GF-D8 (cell line): ENCODE results near the gene ZNF839.
"Not testable (repeated sequence)": the region's sequence is repeated elsewhere in the genome, so short reads cannot be mapped to it uniquely, and the experiment has no call there.

ENCODE experiments used
- DNase-seq: peaks from one replicate; lab custom pipeline; 2025; lab: John Stamatoyannopoulos, UW

ZNF839 gene

DNA sequence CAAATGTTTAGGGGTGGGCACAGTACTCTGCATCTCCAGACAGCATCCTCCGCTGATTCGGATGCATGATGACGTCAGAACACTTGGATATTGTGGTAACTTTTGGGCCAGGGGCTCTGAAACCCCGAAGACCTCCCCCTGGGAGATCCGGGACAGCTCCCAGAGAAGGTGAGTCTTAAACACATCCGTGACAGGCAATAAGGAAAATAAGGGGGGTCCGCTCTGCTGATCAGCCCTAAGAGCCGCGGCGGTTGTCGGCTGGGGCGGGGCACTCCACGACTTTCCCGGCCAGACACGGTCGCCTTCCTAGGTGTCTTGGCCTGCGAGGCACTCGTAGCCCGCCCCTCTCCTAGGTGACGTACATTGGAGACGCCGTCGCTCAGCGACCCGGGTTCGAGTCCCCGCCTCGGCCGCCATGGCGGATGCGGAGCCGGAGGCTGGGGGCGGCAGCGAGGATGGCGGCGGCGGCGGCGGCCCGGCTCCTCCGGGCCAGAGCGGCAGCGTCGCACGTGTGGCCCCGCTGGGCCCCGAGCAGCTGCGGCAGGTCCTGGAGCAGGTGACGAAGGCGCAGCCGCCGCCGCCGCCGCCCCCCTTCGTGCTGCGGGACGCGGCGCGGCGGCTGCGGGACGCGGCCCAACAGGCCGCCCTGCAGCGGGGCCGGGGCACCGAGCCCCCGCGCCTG is at the start of gene ZNF839:
ZNF839 (plus strand) TSS at position 396 of the 682 bp plus-strand sequence; CDS start at position 416, 20 bp downstream.
- peak; percentile 47 for DNase-seq

DNA sequence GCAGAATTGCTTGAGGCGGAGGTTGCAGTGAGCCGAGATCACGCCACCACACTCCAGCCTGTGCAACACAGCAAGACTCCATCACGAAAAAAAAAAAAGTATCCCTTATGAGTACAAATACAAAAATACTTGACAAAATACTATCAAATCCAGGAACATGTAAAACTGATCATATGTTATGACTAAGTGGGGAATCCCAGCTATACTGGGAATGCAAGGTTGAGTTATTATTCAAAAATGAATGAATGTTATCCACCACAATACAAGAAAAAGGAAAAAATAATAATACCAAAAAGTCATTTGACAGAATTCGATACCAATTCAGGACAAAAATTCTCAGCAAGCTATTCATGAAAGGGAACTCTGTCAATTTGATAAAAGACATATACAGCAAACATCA is 47.2 kb upstream of the ZNF839 start:
- no peak for DNase-seq

DNA sequence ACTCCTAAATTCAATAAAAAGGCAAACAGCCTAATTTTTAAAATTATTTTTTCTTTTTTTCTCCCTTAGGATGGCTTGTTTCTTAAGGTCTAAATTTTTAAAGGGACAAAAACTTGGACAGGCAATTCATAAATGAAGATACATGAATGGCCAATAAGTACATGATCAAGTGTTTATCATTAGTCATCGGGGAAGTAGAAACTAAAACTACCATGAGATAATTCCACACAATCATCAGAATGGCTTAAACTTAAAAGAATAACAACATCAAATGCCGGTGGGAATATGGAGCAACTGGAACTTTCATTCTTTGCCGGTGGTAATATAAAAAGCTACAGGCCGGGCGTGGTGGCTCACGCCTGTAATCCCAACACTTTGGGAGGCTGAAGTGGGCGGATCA is 43.7 kb upstream of the ZNF839 start:
- no peak for DNase-seq

- DNase-seq = no peak
Observed at GRCh38 chr14:102277874-102278630, 41.5 kb upstream of the ZNF839 start.

- no peak for DNase-seq
Observed at GRCh38 chr14:102278631-102278935, 41.0 kb upstream of the ZNF839 start.

GRCh38 chr14:102279282-102279681 is 40.3 kb upstream of the ZNF839 start:
- DNase-seq = no peak

DNA sequence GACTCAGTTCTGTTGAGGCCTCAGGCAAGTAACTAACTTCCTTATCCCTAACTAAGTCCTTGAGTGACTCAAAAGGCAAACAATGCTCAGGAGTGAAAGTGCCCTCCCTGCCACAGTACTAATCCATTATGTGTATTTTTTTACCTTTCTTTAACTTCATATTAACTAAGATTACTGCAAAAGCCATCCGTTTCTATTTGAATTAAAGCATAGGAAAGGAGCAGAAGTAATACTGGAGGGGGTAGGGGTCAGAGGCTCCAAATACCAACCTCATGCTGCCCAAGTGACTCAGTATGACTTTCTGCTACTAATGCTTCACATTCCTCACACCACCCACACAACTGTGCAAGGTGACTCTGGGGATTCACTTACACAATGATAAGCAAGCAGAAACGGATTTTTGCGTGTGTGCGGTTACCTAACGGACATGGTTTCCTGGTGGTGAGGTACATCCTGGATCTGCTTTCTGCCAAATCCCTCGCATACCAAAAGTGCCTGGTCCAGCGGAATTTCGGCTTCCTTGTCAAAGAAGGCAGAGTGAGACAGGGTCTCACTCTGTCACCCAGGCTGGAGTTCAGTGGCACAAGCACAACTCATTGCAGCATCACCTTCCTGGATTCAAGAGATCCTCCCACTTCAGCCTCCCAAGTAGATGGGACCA is 39.7 kb upstream of the ZNF839 start:
- no peak for DNase-seq

DNA sequence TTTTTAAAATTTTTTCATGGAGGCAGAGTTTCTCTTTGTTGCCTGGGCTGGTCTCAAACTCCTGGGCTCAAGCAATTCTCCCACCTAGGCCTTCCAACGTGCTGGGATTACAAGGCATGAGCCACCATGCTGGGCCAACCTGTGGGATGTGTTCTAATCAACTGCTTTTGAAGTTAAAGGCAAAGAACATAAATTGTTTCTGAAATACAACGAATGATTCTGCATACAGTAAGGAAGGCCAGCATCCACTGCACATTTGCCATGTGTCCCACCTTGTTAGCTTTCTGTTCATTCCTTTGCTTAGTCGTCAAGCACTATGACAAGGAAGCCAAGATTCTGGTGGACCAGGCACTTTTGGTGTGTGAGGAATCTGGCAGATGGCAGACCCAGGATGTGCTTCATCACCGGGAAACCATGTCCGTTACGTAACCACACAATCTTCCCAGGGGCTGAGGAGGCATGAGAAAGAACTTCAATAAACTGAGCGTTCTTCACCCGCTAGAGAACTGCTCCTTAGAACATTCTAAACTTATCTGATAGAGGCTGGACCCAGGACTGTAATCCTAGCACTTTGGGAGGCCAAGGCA is 39.1 kb upstream of the ZNF839 start:
- no peak for DNase-seq

DNA sequence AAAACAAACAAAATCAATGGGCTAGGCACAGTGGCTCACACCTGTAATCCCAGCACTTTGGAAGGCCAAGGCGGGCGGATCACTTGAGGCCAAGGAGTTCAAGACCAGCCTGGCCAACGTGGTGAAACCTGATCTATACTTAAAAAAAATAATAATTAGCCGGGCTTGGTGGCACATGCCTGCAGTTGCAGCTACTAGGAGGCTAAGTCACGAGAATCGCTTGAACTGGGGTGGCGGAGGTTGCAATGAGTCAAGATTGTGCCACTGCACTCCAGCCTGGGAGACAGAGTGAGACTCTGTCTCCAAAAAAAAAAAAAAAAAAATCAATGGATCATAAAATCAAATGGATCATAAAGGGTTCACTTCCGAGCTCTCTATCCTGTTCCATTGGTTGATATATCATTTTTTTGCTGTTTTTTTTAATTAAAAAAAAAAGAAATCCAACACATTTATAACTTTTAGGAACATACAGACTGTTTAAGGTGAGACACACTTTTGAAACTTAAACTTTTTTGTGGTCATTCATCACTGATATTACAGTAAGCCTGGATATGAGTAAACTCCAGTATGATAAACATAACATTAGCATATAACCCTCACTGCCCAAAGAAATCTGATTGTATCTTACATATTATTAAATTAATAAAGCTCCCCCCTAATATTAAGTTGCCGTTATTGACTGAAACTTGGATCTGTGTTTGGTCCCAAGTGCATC is 36.6 kb upstream of the ZNF839 start:
- DNase-seq = no peak

GRCh38 chr14:102283631-102284129 is 35.9 kb upstream of the ZNF839 start:
- no peak for DNase-seq

DNA sequence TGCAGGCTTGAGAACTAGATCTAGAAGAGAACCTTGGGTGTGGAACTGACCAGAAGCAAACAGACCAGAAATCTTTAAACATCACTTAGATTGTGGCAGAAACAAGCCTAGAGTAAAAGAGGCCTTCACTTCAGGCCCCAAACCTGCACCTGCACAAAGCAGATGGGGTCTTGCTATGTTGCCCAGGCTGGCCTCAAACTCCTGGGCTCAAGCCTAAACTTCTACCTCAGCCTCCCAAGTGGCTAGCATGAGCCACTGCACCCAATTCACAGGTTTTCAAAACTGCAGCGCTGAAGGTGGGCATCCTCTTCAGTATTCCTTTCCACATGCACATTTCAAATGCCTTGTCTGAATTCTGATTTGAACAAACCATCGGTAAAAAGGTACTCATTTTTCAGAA is 34.4 kb upstream of the ZNF839 start:
- no peak for DNase-seq

DNA sequence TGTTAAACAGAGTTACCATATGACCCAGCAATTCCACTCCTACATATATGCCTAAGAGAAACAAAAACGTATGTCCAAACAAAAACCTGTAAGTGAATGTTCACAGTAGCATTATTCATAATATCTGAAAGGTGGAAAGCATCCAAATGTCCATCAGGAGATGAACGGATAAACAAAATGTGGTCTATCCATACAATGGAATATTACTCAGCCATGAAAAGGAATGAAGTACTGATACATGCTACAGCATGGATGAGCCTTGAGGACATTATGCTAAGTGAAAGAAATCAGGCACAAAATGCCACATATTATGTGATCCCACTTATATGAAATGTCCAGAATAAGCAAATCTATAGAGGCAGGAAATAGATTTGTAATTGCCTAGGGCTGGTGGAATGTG is 31.4 kb upstream of the ZNF839 start:
- no peak for DNase-seq

DNA sequence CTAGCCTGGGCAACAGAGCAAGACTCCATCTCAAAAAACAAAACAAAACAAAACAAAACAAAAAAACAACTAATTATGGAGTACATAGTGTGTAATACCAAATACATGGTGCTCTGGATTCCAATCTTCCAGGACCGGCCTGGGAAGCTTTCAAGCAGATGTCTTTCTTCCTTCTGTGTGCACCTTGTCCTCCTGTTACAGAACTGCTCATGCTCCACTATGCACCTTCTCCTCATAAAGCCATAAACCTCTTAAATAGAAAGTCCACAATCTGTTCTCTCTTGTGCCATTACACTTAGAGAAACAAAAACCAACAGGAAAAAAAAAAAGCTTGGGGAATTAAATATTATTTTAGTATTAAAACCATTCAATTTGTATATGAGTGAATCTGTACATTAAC is 27.1 kb upstream of the ZNF839 start:
- DNase-seq = no peak

DNA sequence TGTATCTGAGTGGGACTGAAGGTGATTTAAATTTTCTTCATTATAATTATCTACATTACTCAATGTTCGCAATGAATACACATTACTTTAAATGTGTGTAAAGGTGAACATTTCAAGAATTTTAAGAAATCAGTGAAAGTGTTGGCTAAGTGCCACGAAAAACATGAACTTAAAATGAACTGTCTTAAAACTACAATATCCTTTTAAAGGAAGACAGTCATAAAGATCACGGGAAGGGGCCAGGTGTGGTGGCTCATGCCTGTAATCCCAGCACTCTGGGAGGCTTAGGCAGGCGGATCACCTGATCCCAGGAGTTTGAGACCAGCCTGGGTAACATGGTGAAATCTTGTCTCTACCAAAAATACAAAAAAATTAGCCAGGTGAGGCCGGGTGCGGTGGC is 25.8 kb upstream of the ZNF839 start:
- DNase-seq = no peak

DNA sequence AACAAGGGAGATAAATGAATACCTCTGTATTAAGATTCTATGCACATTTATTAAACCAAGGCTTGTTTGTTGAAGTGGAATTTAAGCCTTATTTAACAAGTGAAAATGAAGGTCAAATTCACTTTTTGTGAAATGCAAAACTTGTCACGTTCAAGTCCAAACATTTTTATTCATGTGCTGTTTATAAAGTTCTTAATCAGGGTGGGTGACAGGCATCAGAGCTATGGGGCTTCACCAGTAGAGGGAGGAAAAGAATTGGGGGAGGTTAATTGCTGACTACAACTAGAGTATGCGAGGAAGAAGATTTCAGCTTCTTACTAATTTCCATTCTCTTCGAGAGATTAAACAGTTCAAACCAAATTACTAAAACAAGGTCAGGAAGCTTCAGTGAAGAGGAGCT is 24.3 kb upstream of the ZNF839 start:
- no peak for DNase-seq

DNA sequence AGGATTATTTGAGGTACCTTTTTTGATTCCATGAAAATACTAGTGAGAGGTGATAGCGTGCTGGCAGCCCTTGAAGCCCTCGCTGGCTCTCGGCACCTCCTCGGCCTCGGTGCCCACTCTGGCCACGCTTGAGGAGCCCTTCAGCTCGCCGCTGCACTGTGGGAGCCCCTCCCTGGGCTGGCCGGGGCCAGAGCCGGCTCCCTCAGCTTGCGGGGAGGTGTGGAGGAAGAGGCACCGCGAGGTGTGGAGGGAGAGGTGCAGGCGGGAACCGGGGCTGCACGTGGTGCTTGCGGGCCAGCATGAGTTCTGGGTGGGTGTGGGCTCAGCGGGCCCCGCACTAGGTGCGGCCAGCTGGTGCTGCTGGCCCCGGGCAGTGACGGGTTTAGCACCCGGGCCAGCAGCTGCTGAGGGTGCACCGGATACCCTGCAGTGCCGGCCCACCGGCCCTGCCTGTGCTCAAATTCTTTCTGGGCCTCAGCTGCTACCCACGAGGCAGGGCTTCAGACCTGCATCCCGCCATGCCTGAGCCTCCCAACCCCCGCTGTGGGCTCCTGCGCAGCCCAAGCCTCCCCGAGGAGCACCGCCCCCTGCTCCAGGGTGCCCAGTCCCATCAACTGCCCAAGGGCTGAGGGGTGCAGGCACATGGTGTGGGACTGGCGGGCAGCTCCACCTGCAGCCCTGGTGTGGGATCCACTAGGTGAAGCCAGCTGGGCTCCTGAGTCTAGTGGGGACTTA is 21.9 kb upstream of the ZNF839 start:
- DNase-seq = no peak

DNA sequence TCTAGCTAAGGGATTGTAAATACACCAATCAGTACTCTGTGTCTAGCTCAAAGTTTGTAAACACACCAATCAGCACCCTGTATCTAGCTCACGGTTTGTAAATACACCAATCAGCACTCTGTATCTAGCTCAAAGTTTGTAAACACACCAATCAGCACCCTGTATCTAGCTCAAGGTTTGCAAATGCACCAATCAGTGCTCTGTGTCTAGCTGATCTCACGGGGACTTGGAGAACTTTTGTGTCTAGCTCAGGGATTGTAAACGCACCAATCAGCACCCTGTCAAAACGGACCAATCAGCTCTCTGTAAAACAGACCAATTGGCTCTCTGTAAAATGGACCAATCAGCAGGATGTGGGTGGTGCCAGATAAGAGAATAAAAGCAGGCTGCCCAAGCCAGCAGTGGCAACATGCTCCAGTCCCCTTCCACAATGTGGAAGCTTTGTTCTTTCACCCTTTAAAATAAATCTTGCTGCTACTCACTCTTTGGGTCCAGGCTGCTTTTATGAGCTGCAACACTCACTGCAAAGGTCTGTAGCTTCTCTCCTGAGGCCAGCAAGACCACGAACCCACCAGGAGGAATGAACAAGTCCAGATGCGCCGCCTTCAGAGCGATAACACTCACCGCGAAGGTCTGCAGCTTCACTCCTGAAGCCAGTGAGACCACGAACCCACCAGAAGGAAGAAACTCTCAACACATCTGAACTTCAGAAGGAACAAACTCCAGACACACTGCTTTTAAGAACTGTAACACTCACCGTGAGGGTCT is 21.1 kb upstream of the ZNF839 start:
- not testable (repeated sequence) for DNase-seq

GRCh38 chr14:102303664-102304063 is 15.9 kb upstream of the ZNF839 start:
- no peak for DNase-seq

- peak; percentile 64 for DNase-seq
Observed at GRCh38 chr14:102304611-102305506, 14.7 kb upstream of the ZNF839 start, which contains the start of gene MOK. TSS of gene MOK (minus strand) at chr14:102305164. CDS start at chr14:102304968, 196 bp downstream.
